ENCODE data around the gene VIT. TPM values are rescaled to one million over a fixed set of nuclear protein-coding genes. Genes with fewer than 3 reads are reported as not detected.
A peak's percentile ranks its signal among the peaks of the same experiment; 100 is the strongest.

VIT gene
- total and polyA plus RNA-seq, 2 experiments from 2014 or later, result 0.25 to 0.33 TPM

DNA sequence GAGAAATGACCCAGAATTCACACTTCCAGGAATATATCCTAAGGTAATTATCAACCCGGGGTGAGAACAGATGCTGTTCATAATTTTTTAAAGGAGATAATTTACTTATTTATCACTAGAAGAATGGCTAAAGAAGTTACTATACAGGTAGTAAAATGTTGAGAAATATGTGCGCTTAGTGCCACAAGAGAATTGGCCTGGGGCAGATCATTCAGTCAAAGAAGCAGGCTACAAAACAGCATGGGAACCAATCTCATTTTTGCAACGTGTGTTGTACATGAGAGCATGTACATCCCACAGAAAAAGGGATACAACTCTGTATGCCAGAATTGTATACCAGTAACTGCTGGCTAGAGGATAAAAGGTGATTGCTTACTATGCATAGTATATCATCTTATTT, 75.2 kb downstream of the VIT start:
- WGBS (ENCODE audit: low lambda C conversion rate, missing lambda C conversion rate), result 81% methylated on average over 3 of the region's 3 CpGs
- Histone ChIP-seq H3K79me2 (no peaks in the 10 kb centered on the region), H3K27me3 (no peaks in the 10 kb centered on the region), H2AFZ (no peak overlapping the region), H3K4me3 (no peak overlapping the region), H3K36me3 (replicated peaks; ENCODE audit: insufficient read depth, low read depth) (no peaks in the 10 kb centered on the region), H4K20me1 (ENCODE audit: insufficient read depth, poor library complexity, severe bottlenecking) (no peaks in the 10 kb centered on the region), H3K4me2 (no peak overlapping the region), H3K27ac (no peak overlapping the region), H3K9me3 (ENCODE audit: low read depth) (no peaks in the 10 kb centered on the region), H3K9me2 (replicated peaks; ENCODE audit: insufficient read depth) (no peaks in the 10 kb centered on the region), H3K4me1 (ENCODE audit: insufficient read depth) (no peaks in the 10 kb centered on the region)
- TF ChIP-seq CTCF (IDR thresholded peaks at IDR 0.05; ENCODE audit: poor library complexity) (no peak), EZH2 (IDR thresholded peaks at IDR 0.05; ENCODE audit: borderline replicate concordance) (no peak), EZH2phosphoT487 (IDR thresholded peaks at IDR 0.05; ENCODE audit: low read depth, severe bottlenecking, unreplicated experiment) (no peak)
- DNase-seq (ENCODE audit: low spot score), result no peak

DNA sequence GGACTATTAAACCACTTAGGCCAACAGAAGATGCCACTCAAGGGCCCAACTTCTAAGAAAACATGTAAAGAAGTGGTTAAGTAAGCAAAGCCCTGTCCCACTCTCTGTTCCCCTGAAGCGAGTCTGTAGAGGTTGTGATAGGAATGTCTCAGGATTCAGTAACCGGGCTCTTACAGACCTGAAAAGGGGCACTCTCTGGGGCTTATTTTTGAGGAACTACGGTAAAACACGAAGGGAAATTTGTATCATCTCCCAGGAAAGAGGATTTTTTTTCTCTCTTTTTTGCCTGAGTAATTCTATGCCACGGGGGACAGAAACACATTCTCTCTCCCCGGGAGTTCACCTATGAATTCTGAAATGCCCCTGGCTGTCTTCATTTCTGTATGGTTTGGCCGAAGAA, 77.4 kb downstream of the VIT start:
- H4K20me1 ChIP-seq (ENCODE audit: insufficient read depth, poor library complexity, severe bottlenecking), result no peaks in the 10 kb centered on the region
- H3K9me2 ChIP-seq (replicated peaks; ENCODE audit: insufficient read depth), result no peaks in the 10 kb centered on the region
- DNase-seq (ENCODE audit: low spot score), result no peak
- H3K4me2 ChIP-seq, result no peak overlapping the region
- H3K36me3 ChIP-seq (replicated peaks; ENCODE audit: insufficient read depth, low read depth), result no peaks in the 10 kb centered on the region
- TF ChIP-seq CTCF (IDR thresholded peaks at IDR 0.05; ENCODE audit: poor library complexity) (no peak), EZH2 (IDR thresholded peaks at IDR 0.05; ENCODE audit: borderline replicate concordance) (no peak), EZH2phosphoT487 (IDR thresholded peaks at IDR 0.05; ENCODE audit: low read depth, severe bottlenecking, unreplicated experiment) (no peak)
- WGBS (ENCODE audit: low lambda C conversion rate, missing lambda C conversion rate), result 79% methylated on average over 7 of the region's 7 CpGs
- H3K79me2 ChIP-seq, result no peaks in the 10 kb centered on the region
- no peak overlapping the region for H2AFZ ChIP-seq
- no peaks in the 10 kb centered on the region for H3K9me3 ChIP-seq (ENCODE audit: low read depth)
- H3K4me1 ChIP-seq (ENCODE audit: insufficient read depth), result no peaks in the 10 kb centered on the region
- H3K27ac ChIP-seq, result no peak overlapping the region
- no peak overlapping the region for H3K4me3 ChIP-seq
- no peaks in the 10 kb centered on the region for H3K27me3 ChIP-seq

- no peak overlapping the region for H3K4me3 ChIP-seq
- no peak overlapping the region for H2AFZ ChIP-seq
- WGBS (ENCODE audit: low lambda C conversion rate, missing lambda C conversion rate), result 85% methylated on average over 3 of the region's 3 CpGs
- H3K79me2 ChIP-seq, result no peaks in the 10 kb centered on the region
- no peaks in the 10 kb centered on the region for H3K27me3 ChIP-seq
- no peaks in the 10 kb centered on the region for H3K9me3 ChIP-seq (ENCODE audit: low read depth)
- H4K20me1 ChIP-seq (ENCODE audit: insufficient read depth, poor library complexity, severe bottlenecking), result no peaks in the 10 kb centered on the region
- TF ChIP-seq EZH2phosphoT487 (IDR thresholded peaks at IDR 0.05; ENCODE audit: low read depth, severe bottlenecking, unreplicated experiment) (no peak), EZH2 (IDR thresholded peaks at IDR 0.05; ENCODE audit: borderline replicate concordance) (no peak), CTCF (IDR thresholded peaks at IDR 0.05; ENCODE audit: poor library complexity) (no peak)
- H3K27ac ChIP-seq, result peak overlapping the region; percentile 52
- no peaks in the 10 kb centered on the region for H3K36me3 ChIP-seq (replicated peaks; ENCODE audit: insufficient read depth, low read depth)
- DNase-seq (ENCODE audit: low spot score), result no peak
- H3K4me2 ChIP-seq, result no peak overlapping the region
- no peaks in the 10 kb centered on the region for H3K9me2 ChIP-seq (replicated peaks; ENCODE audit: insufficient read depth)
- H3K4me1 ChIP-seq (ENCODE audit: insufficient read depth), result no peaks in the 10 kb centered on the region
These were observed 78.8 kb downstream of the VIT start for GRCh38 chr2:36775261-36775660.

DNA sequence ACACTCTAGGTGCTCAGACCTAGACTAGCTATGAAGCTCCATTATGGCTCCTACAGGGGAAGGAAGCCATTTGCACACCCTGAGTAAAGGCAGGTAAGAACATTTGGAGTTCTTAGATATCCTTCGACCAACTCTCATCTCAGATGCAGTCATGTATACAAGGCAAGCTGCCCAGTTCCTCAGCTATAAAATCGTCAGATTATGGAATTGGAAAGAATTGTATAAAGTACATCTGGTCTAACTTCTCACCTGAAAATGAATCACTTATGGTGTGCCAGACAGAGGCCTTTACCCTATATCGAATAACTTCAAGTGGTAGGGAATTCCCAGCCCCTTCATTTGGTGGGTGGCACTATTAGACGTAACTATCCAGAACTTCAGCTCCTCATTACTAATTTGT, 79.3 kb downstream of the VIT start:
- H3K27me3 ChIP-seq, result no peaks in the 10 kb centered on the region
- no peak overlapping the region for H2AFZ ChIP-seq
- DNase-seq (ENCODE audit: low spot score), result no peak
- no peaks in the 10 kb centered on the region for H3K9me3 ChIP-seq (ENCODE audit: low read depth)
- no peaks in the 10 kb centered on the region for H3K36me3 ChIP-seq (replicated peaks; ENCODE audit: insufficient read depth, low read depth)
- H3K4me3 ChIP-seq, result no peak overlapping the region
- TF ChIP-seq EZH2phosphoT487 (IDR thresholded peaks at IDR 0.05; ENCODE audit: low read depth, severe bottlenecking, unreplicated experiment) (no peak), CTCF (IDR thresholded peaks at IDR 0.05; ENCODE audit: poor library complexity) (no peak), EZH2 (IDR thresholded peaks at IDR 0.05; ENCODE audit: borderline replicate concordance) (no peak)
- H3K27ac ChIP-seq, result peak overlapping the region; percentile 52
- H3K79me2 ChIP-seq, result no peaks in the 10 kb centered on the region
- H3K4me2 ChIP-seq, result no peak overlapping the region
- H4K20me1 ChIP-seq (ENCODE audit: insufficient read depth, poor library complexity, severe bottlenecking), result no peaks in the 10 kb centered on the region
- 65% methylated on average over 4 of the region's 4 CpGs for WGBS (ENCODE audit: low lambda C conversion rate, missing lambda C conversion rate)
- no peaks in the 10 kb centered on the region for H3K9me2 ChIP-seq (replicated peaks; ENCODE audit: insufficient read depth)
- no peaks in the 10 kb centered on the region for H3K4me1 ChIP-seq (ENCODE audit: insufficient read depth)

All from hepatocyte (in vitro differentiated cells).